Measurements from ENCODE around the gene IL12A. TPM values are rescaled to one million over a fixed set of nuclear protein-coding genes. Genes with fewer than 3 reads are reported as not detected.

IL12A gene
- total RNA-seq, 2 experiments from 2014 or later: not detected

Other genes starting within 250 kb of the IL12A start
- under 1 TPM in 1 of 2 experiments, not detected in 1; 0.43 TPM for gene SCHIP1, start 149.0 kb upstream of the IL12A start, total RNA-seq
- gene C3orf80, start 236.6 kb downstream of the IL12A start, total RNA-seq: not detected

All from activated CD4-positive, alpha-beta memory T cell treated with anti-CD3 and anti-CD28 coated beads for 36 hours (primary cell).